Liver (tissue), 9 donors: ENCODE results near the gene NDC80. TPM values are rescaled to one million over a fixed set of nuclear protein-coding genes. Genes with fewer than 3 reads are reported as not detected.

Experiments used
- DNase-seq: peaks from one replicate; pipeline ENCODE4 v3.0.0-alpha.2; 2017; ENCODE audit warnings: low spot score
- H3K27ac ChIP-seq, 2 donors: one replicate each; pipeline ENCODE4 v1.7.0; 2013; ENCODE audit warnings: inconsistent platforms in 2 of 2, low read length in 2 of 2, control low read depth in 1 of 2, low read depth in 1 of 2, mild to moderate bottlenecking in 1 of 2
- H3K27me3 ChIP-seq, 4 donors: one replicate each; pipeline versions ENCODE4 v1.6.1 to v1.7.0; 2013; ENCODE audit warnings: low read length in 3 of 4, inconsistent platforms in 1 of 4, mild to moderate bottlenecking in 1 of 4, moderate library complexity in 1 of 4; ENCODE audit not compliant: control insufficient read depth in 4 of 4, insufficient read depth in 4 of 4
- H3K36me3 ChIP-seq, 4 donors: one replicate each; pipeline versions ENCODE4 v1.6.1 to v1.7.0; 2013; ENCODE audit warnings: low read length in 3 of 4, mild to moderate bottlenecking in 3 of 4, low read depth in 1 of 4, moderate library complexity in 1 of 4; ENCODE audit not compliant: control insufficient read depth in 4 of 4, insufficient read depth in 3 of 4
- H3K4me1 ChIP-seq, 4 donors: one replicate each; pipeline versions ENCODE4 v1.6.1 to v1.7.0; 2013; ENCODE audit warnings: low read length in 3 of 4, mild to moderate bottlenecking in 3 of 4, moderate library complexity in 1 of 4; ENCODE audit not compliant: control insufficient read depth in 4 of 4, insufficient read depth in 4 of 4
- H3K4me3 ChIP-seq, 3 donors: one replicate each; pipeline versions ENCODE4 v1.6.1 to v1.7.0; 2013; ENCODE audit warnings: low read length in 3 of 3, control low read depth in 1 of 3, low read depth in 1 of 3, mild to moderate bottlenecking in 1 of 3
- H3K9ac ChIP-seq, 2 donors: one replicate each; pipeline ENCODE4 v1.7.0; 2013; ENCODE audit warnings: low read length in 2 of 2, mild to moderate bottlenecking in 2 of 2, moderate library complexity in 2 of 2, control low read depth in 1 of 2, low read depth in 1 of 2
- H3K9me3 ChIP-seq, 4 donors: one replicate each; pipeline versions ENCODE4 v1.6.1 to v1.7.0; 2013; ENCODE audit warnings: low read length in 3 of 4; ENCODE audit not compliant: control insufficient read depth in 4 of 4
- ATF3 ChIP-seq: IDR thresholded peaks from 2 replicates; pipeline ENCODE4 v1.6.1; 2016; ENCODE audit warnings: antibody characterized with exemption
- CTCF ChIP-seq: fragments of 150-350 bp; IDR thresholded peaks from 2 replicates; pipeline ENCODE4 v1.5.1; 2017; ENCODE audit warnings: improper control_type of control experiment, low read depth, low read length; ENCODE audit not compliant: missing input control
- FOXA1 ChIP-seq: IDR thresholded peaks from 2 replicates; pipeline ENCODE4 v1.6.1; 2016; ENCODE audit warnings: antibody characterized with exemption
- FOXA2 ChIP-seq: IDR thresholded peaks from 2 replicates; pipeline ENCODE4 v1.6.1; 2016; ENCODE audit warnings: antibody characterized with exemption
- GABPA ChIP-seq, 2 donors: IDR thresholded peaks in 1 of 2; conservative IDR thresholded peaks in 1 of 2; 2 replicates each; pipeline ENCODE4 v1.6.1; 2016; ENCODE audit warnings: antibody characterized with exemption in 2 of 2, mild to moderate bottlenecking in 1 of 2, moderate library complexity in 1 of 2
- HNF4A ChIP-seq, 2 donors: conservative IDR thresholded peaks; 2 replicates each; pipeline ENCODE4 v1.6.1; 2016; ENCODE audit warnings: antibody characterized with exemption in 2 of 2, mild to moderate bottlenecking in 2 of 2
- HNF4G ChIP-seq: IDR thresholded peaks from 2 replicates; pipeline ENCODE4 v1.6.1; 2016; ENCODE audit warnings: antibody characterized with exemption
- JUND ChIP-seq, 2 donors: IDR thresholded peaks; 2 replicates each; pipeline ENCODE4 v1.6.1; 2016; ENCODE audit warnings: antibody characterized with exemption in 2 of 2
- MAX ChIP-seq: IDR thresholded peaks from 2 replicates; pipeline ENCODE4 v1.6.1; 2016; ENCODE audit warnings: antibody characterized with exemption
- NR2F2 ChIP-seq: IDR thresholded peaks from 2 replicates; pipeline ENCODE4 v1.6.1; 2016; ENCODE audit warnings: antibody characterized with exemption
- RAD21 ChIP-seq, 2 donors: IDR thresholded peaks; 2 replicates each; pipeline ENCODE4 v1.6.1; 2016; ENCODE audit warnings: antibody characterized with exemption in 2 of 2, mild to moderate bottlenecking in 2 of 2
- REST ChIP-seq: IDR thresholded peaks from 2 replicates; pipeline ENCODE4 v1.6.1; 2016; ENCODE audit warnings: antibody characterized with exemption, mild to moderate bottlenecking
- RXRA ChIP-seq, 2 donors: IDR thresholded peaks; 2 replicates each; pipeline ENCODE4 v1.6.1; 2017 to 2018; ENCODE audit warnings: antibody characterized with exemption in 2 of 2, mild to moderate bottlenecking in 1 of 2
- SP1 ChIP-seq: IDR thresholded peaks from 2 replicates; pipeline ENCODE4 v1.6.1; 2018; ENCODE audit warnings: antibody characterized with exemption, mild to moderate bottlenecking
- TAF1 ChIP-seq: conservative IDR thresholded peaks from 2 replicates; pipeline ENCODE4 v1.6.1; 2016; ENCODE audit warnings: antibody characterized with exemption, mild to moderate bottlenecking
- YY1 ChIP-seq: IDR thresholded peaks from 2 replicates; pipeline ENCODE4 v1.6.1; 2016; ENCODE audit warnings: antibody characterized with exemption, mild to moderate bottlenecking
- ZBTB33 ChIP-seq: IDR thresholded peaks from 2 replicates; pipeline ENCODE4 v1.6.1; 2016; ENCODE audit warnings: antibody characterized with exemption
- WGBS: extraction: QIAGEN DNeasy Blood & Tissue Kit; methylation state at CpG from one replicate; pipeline ENCODE4 v1.1.7; 2013; 5-methylcytosine and 5-hydroxymethylcytosine counted together
- polyA plus RNA-seq, 2 donors: library from polyadenylated mRNA; stranded (reverse) in 1 of 2; unstranded in 1 of 2; fragments of 200-250 nt in 1 of 2; fragments of >200 nt in 1 of 2; fragmentation: Nextera tagmentation in 1 of 2; extraction: Ambion mirVana in 1 of 2; gene quantifications; one replicate each; pipeline versions ENCODE4 v1.2.1 to v1.2.3, GENCODE V29; 2013 to 2015
- total RNA-seq, 2 donors: library from RNA; depleted of rRNA; stranded (reverse); fragments of >200 nt; gene quantifications; one replicate each; pipeline ENCODE4 v1.2.3, GENCODE V29; 2014
- donor health status: healthy.
- donor health status: healthy.
- donor health status: healthy.
- donor health status: healthy.
- donor health status: healthy.

NDC80 gene
- total and polyA plus RNA-seq, 4 donors, result 0.08 to 33.8 (median 1.0) TPM

- no peak for TF ChIP-seq JUND (IDR thresholded peaks at IDR 0.05)
- no peak for TF ChIP-seq CTCF
- TF ChIP-seq ATF3, result no peak
- no peak for TF ChIP-seq MAX
- no peak for TF ChIP-seq SP1
- no peak for TF ChIP-seq GABPA (IDR thresholded peaks at IDR 0.05 in 1 of 2, conservative IDR thresholded peaks at IDR 0.05 in 1 of 2)
- TF ChIP-seq RXRA (IDR thresholded peaks at IDR 0.05), result no peak
- TF ChIP-seq HNF4G, result no peak
- no peak for TF ChIP-seq TAF1
- TF ChIP-seq NR2F2, result no peak
Observed at GRCh38 chr18:2587788-2588187, 16.4 kb downstream of the NDC80 start (continued).

GRCh38 chr18:2588666-2589344 is 17.4 kb downstream of the NDC80 start:
- no peak overlapping the region for H3K4me3 ChIP-seq
- WGBS, result 94% methylated on average over 5 of the region's 5 CpGs
- H3K9ac ChIP-seq, result no peak overlapping the region
- no peak for DNase-seq
- H3K4me1 ChIP-seq, result no peaks in the 10 kb centered on the region
- no peak overlapping the region for H3K27ac ChIP-seq
- TF ChIP-seq CTCF (no peak), TAF1 (no peak), NR2F2 (no peak), YY1 (no peak)
- no peaks in the 10 kb centered on the region for H3K27me3 ChIP-seq
- no peaks in the 10 kb centered on the region for H3K9me3 ChIP-seq
- H3K36me3 ChIP-seq, result no peaks in the 10 kb centered on the region

GRCh38 chr18:2589345-2590068 is 18.1 kb downstream of the NDC80 start:
- H3K9ac ChIP-seq, result peak overlapping the region in 1 of 2 donors; percentile 16
- 93% methylated on average over 3 of the region's 3 CpGs for WGBS
- no peaks in the 10 kb centered on the region for H3K9me3 ChIP-seq
- no peak overlapping the region for H3K4me3 ChIP-seq
- no peak overlapping the region for H3K27ac ChIP-seq
- DNase-seq, result no peak
- H3K27me3 ChIP-seq, result no peaks in the 10 kb centered on the region
- no peaks in the 10 kb centered on the region for H3K36me3 ChIP-seq
- H3K4me1 ChIP-seq, result no peaks in the 10 kb centered on the region
- TF ChIP-seq HNF4A (conservative IDR thresholded peaks at IDR 0.05), result no peak
- no peak for TF ChIP-seq FOXA2
- TF ChIP-seq RAD21 (IDR thresholded peaks at IDR 0.05), result no peak
- TF ChIP-seq RXRA (IDR thresholded peaks at IDR 0.05), result no peak
- no peak for TF ChIP-seq REST
- no peak for TF ChIP-seq ZBTB33
- no peak for TF ChIP-seq NR2F2
- no peak for TF ChIP-seq MAX
- TF ChIP-seq FOXA1, result no peak
- no peak for TF ChIP-seq GABPA (IDR thresholded peaks at IDR 0.05 in 1 of 2, conservative IDR thresholded peaks at IDR 0.05 in 1 of 2)
- TF ChIP-seq HNF4G, result no peak
- no peak for TF ChIP-seq ATF3
